Epidermal melanocyte (primary cell): Measurements from ENCODE around the gene IP6K3.

Experiments
- DNase-seq: peaks from one replicate; pipeline ENCODE4 v3.0.0; 2011; ENCODE audit warnings: low spot score; ENCODE audit not compliant: insufficient read length

IP6K3 gene

GRCh38 chr6:33746651-33747100 lies at the start of gene IP6K3:
Gene IP6K3, minus strand, starts transcription at chr6:33746905. Its CDS starts 11,429 bp downstream, at chr6:33735476.
- DNase-seq, result peak; percentile 43

DNA sequence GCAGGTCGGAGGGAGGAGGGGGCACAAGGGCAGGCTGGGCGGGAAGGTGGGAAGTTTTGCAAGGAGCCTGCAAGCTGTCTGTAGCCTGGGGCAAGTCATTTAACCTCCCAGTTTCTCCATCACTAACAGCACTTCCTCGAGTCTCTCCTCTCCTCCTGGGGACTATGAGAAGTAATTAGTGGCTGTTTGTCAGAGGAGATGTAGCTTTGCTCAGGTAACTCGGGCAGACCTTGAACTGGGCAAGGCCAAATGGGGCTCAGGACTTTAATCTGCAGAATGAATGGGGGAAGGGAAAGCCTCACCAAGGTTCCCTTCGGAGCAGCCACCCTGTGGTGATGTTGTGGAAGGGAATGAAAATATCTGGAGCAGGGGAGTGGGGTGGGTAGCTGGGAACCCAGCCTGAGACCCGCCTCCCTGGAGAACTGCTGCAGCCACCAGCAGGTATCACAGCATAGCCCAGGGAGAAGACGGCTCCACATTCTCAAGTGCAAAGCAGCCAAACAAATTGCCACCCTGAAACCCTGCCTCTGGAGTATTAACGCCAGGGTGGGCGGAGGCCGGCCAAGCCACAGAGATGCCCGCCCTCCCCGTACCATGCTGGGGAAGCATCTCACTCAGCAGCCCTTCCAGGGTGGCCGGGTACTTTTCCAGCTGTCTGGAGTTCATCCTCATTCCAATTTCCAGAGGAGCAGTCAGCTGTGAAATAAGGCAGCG lies 48.4 kb upstream of the IP6K3 start:
- DNase-seq, result no peak

- DNase-seq, result no peak
These were observed 46.3 kb upstream of the IP6K3 start for GRCh38 chr6:33792981-33793380.

GRCh38 chr6:33791620-33792019 lies 44.9 kb upstream of the IP6K3 start:
- DNase-seq, result no peak

GRCh38 chr6:33790910-33791309 lies 44.2 kb upstream of the IP6K3 start:
- no peak for DNase-seq

GRCh38 chr6:33790379-33790778 lies 43.7 kb upstream of the IP6K3 start:
- DNase-seq, result no peak

DNA sequence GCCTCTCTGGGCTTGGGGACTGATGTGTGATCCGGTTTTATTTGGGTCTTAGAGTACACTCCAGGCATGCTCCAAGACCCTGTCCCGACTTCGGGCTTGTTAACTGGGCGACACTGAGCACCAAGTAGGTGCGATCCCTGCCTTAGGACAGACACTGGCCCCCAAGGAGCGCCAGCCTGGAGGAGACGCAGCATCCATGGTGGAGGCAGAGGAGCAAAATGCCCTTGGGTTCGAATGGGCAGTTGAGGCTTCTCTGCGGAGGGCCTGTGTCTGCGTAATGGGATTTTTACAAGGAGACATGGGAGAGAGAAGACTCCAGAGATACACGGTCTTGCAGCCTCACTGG lies 42.8 kb upstream of the IP6K3 start:
- DNase-seq, result no peak

DNA sequence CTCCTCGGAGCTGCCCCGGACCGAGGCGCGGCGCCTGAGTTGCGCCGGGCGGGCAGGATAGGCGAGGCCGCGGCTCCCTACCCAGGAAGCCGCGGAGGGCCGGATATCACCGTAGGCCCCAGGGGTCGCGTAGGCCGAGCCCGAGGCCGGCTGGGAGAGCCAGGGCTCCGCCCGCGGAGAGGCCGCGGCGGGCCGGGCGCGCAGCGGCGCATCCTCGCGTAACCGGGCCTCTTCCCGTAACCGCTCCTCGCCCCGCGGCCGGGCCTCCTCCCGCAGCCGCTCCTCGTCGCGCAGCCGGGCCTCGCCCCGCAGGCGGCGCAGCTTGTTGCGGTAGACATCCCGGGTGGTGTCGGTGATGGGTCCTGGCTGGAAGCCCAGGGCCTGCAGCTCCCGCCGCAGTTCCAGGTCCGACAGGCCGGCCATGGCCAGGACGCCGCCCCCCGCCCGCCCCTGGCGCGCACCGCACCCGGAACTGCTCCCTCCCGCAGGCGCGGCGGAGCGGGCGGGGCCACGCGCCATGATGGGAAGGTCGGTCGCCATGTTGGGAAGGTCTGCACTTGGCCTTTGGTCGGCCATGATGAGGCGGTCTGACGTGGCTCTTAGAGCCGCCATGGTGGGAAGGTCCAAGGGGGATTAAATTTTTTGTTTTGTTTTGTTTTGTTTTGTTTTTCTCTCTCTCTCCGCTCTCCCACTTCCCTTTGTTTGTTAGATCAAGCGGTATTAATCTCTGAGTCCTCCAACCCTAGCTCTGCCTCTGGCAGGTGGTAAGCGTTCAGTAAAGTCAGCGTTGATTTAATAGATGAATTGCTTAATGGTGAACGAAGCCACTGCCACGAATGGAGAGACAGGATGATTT lies 42.2 kb upstream of the IP6K3 start, which contains the start of gene LEMD2:
Gene LEMD2, minus strand, starts transcription at position 437 of the 856 bp plus-strand sequence. Its CDS starts 14 bp downstream, at position 423.
- DNase-seq, result peak; percentile 96

DNA sequence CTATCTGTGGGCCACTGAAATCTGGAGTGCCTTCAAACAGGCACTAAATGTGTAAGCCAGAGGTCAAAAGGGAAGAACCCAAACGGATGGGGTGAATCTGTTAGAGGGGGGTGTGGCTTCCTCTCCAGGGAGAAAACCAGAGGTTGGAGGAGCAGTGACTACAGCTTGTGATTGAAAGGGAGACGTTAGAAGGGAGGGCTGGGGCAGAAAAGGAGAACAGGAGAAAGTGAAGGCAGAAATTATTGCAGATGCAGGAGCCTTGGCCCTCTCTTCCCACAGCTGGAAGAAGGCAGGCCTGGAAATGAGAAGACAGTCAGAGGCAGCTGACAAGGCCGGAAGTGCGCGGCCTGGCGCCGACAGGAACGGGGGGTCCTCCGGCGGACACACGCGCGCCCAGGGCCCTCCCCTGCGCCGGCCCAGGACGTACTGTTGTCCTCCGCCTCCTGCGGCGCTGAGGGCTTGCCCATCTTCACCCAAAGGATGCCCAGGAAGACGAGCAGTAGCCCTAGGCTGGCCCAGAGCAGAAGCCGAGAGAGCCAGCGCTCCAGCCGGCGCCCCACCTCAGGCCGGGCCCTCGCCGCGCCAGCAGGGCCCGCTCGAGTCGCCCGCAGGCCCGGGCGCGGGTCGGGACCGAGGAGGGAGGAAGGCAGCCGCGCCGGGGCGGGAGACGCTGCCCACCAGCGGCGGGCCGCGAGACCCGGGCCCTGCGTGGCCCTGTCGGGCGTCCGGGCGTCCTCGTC lies 41.4 kb upstream of the IP6K3 start:
- DNase-seq, result peak; percentile 77

DNA sequence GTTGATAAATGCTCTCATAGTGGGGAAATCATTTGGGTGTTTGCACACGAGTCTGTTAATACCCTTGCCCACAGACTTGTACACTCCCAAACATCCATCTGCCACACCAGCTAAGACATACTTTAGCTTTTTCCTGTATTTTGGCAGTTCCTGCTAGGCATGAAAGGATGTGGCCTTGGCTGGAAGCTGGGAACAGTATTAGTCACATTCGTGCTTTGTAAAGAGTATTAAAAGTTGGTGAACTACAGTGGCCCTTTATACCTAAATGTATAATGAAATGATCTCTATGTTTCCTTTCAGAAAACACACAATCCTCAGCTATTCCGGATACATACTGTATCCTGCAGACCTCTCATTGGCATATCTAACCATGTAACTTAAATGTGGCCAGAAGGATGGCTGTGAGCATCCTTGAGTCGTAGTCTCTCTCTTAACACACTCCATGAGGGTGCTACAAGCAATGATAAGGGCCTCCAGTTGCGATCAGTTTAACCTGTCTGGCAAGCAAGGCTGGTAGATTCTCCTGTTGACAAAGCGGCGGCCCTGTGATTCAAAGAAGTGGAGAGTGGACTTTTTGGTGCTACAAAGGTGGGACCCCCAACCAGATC lies 40.7 kb upstream of the IP6K3 start:
- no peak for DNase-seq

GRCh38 chr6:33786736-33787135 lies 40.0 kb upstream of the IP6K3 start:
- DNase-seq, result no peak

DNA sequence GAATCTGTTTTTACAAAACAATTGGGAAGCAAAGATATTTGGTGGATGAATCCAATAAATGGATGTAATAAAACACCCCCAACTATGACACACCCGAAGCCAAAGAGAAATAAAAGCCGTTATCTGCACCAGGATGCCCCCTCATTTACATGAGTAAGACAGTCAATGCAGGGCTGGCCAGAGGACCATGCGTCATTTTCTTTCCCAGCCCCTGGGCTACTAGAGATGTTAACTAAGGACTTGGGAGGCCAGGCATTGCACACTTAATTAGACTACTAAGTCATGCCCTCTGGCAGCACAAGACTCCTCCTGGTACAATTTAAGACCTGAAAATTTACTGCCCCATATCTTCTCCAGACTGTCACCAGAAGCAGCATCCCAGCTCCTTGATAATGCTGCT lies 39.1 kb upstream of the IP6K3 start:
- DNase-seq, result no peak

DNA sequence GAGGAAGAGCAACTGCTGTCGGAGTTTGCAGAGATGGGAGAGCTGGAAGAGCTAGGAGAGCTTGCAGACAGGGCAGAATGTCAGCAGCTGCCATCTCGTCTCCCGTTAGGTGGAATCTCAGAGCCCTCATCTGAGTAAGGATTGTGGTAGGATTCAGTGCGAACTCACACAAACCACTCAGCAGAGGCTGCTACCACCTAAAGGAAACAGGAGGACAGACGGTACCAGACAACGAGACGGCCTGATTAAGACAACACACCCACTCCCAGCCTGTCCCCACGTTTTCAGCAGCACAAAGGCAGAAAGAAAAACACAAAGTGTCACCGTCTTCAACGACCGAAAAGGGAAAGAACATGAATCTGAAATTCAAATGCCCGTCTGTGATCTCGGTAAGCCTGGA lies 38.1 kb upstream of the IP6K3 start:
- DNase-seq, result no peak

GRCh38 chr6:33783781-33784520 lies 37.2 kb upstream of the IP6K3 start:
- DNase-seq, result no peak

DNA sequence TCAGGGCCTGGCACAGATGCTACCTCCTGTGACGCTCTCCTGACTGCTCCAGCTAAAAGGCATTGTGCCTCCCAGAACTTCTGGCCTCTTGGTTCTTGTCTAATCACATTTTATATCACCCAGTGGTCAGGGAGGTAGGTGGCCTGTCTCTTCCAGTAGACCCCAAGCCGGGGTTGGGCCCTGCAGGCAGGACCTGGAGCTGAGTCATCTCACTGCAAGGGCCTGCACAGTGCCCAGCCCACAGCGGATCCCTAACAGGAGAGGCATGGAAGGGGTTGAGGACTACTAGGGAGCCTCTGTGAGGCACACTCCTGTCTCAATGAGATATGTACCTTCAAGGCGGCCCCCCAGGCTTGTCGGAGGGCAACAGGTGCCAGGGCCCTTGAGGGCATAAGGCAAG lies 35.9 kb upstream of the IP6K3 start:
- DNase-seq, result no peak

DNA sequence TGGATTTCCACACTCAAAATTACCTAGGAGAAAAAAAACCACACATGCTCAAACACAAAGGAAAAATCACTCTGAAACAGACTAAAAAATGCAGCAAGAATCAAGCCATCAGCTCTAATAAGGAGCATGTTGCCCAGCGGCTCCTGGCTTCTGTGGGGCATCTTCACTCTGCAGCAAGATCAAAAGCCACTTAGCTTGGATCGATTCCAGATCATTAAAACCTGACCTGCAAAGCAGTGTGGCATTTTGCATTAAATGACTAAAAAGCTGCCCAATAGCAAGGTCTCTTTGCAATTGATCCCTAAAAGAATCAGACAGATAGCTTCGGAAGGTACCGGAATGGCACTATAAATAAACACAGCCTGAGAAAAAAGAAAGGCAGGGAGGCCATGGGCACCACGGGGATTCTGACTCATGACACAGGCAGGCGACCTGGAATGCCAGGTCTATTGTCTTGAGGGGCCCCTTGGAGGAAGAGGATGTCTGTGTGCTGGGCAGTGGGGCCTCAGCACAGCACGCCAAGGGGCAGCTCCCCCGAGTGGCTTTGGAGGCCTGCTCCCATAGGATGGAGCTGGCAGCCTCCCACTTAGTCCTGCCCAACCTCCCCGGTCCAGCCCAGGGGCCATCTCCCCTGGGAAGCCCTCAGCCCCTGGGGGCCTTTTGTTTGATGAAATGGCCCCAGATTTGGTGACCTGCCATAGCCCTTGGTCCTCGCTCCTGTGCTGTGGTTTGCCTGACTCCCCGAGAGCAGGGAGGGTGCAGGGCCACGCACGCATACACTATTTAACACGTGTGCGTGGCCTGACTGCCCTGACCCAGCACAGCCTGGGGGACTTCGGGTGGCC lies 34.6 kb upstream of the IP6K3 start:
- DNase-seq, result peak; percentile 51

- DNase-seq, result no peak
These were observed 33.2 kb upstream of the IP6K3 start for GRCh38 chr6:33779895-33780294.

DNA sequence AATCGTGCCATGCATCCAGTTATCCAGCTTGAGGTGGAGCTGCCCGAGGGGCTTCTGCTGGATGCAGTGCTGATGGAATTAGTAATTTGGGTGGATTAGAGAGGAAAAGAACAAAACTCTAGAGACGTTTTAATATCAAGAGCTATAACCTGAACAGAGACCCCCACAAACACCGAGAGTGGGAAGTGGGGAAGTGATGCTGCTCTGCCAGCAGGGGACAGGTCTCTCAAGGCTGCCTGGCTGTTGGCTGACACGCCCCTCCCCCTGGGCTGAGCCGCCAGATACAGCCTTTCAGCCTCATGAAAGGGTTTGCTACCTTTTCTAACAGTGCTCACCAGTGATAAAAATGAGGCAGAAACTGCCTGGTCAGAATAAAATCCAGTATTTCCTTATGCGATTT lies 32.6 kb upstream of the IP6K3 start:
- DNase-seq, result no peak

DNA sequence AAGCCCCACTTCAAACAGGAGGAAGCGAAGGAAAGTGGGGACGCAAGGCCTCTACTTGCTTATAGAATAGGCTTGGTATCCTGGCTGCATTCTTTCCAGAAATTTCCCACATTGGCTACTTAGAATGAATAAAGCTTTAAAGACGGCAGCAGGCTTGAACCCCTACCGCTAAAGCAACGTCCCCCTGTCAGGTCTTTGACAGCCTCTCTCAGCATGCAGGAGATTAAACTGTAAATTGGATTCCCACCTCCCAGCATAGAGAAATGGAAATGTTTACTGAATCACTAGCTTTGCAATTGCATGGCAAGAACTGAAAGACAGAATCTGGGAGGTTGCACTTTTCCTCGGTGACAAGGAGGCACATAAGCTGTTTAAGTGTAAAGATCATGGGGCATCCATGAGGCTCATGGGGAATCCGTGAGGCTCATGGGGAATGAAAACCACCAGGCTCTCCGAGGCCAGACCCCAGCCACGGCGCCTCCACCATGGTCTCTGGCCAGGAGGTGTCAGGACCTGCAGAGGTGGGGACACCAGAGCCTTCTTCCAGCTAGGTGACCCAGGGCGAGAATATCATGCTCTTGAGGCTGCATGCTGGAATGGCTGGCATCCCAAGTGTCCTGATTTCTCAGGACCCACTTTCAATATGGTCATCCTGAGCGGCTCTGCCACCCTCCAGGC lies 31.9 kb upstream of the IP6K3 start:
- DNase-seq, result no peak
